Measurements from ENCODE around the gene PAOX. TPM values are rescaled to one million over a fixed set of nuclear protein-coding genes. Genes with fewer than 3 reads are reported as not detected.
"Not testable (repeated sequence)": the region's sequence is repeated elsewhere in the genome, so short reads cannot be mapped to it uniquely, and the experiment has no call there.

The PAOX gene
- total RNA-seq, 1 experiment from 2014 or later: 1.6 TPM

DNA sequence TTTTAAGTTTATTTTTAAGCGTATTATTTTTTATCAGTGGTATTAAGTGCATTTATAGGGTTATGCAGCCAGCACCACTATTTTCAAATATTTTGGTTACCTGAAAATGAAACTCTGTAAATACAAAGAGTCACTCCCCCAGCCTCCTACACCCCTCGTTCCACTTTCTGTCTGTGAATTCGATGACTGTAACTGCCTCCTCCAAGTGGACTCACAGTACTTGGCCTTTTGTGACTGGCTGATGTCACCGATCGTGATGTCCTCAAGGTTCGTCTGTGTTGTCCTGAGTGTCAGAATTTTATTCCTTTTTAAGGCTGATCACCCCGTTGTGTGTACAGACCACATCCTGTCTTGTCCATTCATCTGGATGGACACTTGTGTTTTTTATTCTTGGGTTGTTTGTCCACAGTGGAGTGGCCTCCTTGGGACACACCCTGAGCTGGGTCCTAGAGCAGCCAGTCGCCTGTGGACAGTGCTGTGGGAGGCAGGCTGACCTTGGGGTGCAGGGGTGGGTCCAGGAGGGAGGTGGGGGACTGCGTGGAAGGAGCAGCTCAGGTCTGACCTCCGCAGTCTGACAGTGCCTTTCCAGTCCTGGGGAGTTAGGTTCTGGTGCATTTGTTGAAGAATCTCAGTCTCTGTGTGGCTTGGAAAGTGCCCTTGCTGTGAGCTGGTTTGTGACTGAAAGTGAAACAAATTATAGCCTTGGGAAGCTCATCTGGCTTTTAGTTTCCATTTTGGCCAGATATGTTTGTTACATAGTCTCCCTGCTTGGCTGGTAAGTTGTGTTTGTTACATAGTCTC lies 21.8 kb downstream of the PAOX start:
- no peak for DNase-seq (ENCODE audit: extremely low read depth, low read depth)

DNA sequence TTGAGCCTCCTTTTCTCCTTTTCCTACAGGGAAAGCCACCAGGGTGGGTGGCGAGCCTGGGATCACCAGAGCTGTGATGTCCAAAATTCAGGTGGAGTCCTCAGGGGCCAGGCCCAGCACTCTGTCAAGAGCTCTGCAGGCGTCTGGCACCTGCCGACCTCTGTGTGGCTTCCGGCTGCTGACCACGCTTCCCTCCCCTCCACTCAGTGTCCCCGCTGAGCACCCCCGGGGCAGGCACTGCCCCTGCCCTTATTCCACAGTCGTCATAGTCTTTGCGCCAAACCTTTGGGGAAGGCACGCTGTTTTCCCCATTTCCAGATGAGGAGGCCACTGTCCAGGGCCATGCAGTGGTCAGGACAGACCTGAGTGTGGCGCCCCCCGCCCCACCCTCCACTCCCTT lies 22.4 kb downstream of the PAOX start:
- no peak for DNase-seq (ENCODE audit: extremely low read depth, low read depth)

DNA sequence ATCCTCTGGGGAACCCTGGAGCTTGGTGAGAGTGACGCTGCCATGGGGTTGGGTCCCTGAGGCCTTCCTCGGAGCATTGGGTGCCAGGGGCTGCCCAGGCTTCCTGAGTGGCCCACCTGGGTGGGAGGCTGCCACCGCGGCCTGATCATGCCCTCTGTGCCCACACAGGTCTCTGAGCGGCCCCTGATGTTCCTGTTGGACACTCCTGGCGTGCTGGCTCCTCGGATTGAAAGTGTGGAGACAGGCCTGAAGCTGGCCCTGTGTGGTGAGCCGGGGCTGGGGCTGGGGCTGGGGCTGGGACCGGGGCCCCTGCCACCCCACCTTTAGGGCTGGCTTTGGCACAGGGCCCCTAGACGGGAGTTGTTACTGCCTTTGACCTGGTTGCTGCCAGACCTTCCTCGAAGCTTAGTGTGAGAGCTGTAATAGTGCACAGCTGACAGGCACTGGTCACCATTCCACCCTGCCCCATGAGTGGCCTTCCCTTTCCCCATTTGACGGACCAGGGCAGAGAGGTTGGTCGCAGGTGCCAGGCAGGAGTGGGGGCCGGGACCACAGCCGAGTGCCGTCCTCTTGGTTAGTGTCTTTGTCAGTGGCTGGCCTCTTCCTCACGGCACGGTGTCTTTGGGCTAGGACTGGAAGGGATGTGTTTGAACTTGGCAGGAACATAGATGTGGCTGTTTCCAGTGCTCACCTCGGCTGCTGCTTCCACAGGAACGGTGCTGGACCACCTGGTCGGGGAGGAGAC lies 23.1 kb downstream of the PAOX start:
- DNase-seq (ENCODE audit: extremely low read depth, low read depth): no peak

DNA sequence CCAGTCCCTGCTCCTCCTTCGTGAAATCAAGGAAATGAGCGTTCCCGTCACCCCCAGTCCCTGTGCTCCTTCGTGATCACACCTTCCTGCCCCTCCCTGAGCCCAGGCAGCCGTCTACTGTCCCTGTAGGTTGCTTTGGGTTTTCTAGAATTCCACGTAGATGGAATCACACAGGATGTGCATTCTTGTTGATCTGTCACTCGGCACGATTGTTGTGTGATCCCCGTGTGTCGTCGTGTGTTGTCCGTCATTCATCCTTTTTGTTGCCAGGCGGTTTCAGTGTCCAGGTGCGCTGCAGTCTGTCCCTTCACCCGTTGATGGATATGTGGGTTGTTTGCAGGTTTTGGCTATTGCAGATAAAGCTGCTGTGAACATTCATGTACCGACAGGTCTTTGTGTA lies 24.3 kb downstream of the PAOX start:
- no peak for DNase-seq (ENCODE audit: extremely low read depth, low read depth)

DNA sequence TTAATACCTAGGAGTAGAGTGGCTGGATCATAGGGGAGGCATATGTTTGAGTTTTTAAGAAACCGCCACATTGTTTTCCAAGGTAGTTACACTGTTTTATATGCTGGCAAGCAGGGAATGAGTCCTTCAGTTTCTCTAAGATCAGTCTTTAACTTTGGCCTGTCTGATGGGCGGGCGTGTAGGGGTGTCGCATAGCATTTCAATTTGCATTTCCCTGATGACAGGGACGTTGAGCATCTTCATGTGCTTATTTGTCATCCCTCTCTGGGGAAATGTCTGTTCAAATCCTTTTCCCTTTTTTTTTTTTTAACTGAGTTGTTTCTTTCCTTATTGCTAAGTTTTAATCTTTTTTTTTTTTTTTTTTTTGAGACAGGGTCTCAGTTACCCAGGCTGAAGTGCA lies 24.7 kb downstream of the PAOX start:
- no peak for DNase-seq (ENCODE audit: extremely low read depth, low read depth)

DNA sequence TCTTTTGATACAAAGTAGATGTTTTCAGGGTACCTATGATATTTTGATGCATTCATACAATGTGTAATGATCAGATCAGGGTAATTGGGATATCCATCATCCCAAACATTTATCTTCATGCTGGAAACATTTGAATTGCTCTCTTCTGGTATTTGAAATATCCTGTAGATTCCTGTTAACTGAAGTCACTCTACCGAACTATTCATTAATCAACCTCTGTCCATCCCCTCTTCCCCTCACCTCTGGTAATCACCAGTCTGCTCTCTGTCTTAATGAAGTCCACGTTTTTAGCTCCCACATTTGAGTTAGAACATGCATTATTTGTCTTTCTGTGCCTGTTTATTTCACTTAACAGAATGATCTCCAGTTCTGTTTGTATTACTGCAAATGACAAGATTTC lies 26.2 kb downstream of the PAOX start:
- no peak for DNase-seq (ENCODE audit: extremely low read depth, low read depth)

DNA sequence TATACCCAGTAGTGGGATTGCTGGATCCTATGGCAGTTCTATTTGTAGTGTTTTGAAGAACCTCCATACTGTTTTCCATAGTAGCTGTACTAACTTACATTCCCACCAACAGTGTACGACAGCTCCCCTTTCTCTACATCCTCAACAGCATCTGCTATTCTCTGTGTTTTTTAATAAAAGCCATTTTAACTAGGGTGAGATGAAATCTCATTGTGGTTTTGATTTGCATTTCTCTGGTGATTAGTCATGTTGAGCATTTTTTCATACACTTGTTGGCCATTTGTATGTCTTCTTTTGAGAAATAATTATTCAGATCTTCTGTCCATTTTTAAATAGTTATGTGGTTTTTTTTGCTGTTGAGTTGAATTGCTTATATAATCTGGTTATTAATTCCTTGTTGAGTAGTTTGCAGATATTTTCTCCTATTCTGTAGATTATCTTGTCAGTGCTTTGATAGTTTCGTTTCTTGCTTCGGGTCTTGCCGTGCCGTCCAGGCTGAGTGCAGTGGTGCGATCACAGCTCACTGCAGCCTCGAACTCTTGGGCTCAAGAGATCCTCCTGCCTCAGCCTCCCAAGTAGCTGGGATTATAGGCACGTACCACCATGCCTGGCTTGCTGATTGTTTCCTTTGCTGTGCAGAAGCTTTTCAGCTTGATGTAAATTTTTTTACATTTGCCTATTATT lies 26.9 kb downstream of the PAOX start:
- DNase-seq (ENCODE audit: extremely low read depth, low read depth): no peak

DNA sequence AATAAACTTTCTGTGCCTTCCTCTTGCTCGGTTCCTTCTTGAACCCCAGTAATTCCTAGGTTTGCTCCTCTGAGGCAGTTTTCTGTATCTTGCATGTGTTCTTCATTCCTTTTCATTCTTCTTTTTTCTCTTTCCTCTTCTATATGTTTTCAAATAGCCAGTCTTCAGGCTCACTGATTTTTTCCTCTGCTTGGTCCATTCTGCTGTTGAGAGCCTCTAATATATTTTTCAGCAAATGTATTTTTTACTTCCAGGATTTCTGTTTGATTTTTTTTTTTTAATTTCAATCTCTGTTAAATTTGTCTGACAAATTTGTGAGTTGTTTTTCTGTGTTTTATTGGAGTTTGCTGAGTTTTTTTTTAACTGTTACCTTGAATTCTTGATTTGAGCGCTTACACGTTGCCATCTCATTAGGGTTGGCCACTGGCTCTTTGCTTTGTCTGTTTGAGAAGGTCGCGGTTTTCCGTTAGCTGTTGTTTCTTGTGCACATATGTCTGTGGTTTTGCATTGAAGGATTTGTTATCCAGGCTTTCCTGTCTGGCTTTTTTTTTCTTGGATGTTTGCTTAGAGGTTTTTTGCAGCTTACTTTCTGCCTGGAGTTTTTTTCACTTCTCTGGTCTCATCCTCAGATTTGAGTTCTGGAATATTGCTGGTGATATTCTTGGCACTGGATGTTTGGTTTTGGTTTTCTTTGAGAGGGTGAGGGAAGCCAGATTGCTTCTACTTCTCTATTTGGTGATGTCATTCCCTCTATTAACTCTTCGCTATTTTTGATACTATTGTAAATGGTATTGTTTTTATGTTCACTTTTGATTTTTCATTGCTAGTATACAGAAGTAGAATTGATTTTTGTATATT lies 32.7 kb downstream of the PAOX start:
- no peak for DNase-seq (ENCODE audit: extremely low read depth, low read depth)

DNA sequence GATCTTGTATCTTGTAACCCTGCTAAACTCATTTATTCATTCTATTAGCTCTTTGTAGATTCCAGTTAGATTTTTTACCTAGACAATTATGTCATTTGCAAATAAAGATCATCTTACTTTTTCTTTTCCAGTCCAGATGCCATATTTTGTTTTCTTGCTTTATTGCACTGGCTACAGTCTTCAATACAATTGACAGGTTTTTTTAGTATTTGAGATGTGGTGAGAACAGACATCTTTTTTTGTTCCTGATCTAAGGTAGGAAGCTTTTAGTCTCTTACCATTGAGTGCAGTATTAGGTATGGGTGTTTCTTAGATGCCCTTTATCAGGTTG lies 33.3 kb downstream of the PAOX start:
- DNase-seq (ENCODE audit: extremely low read depth, low read depth): no peak

DNA sequence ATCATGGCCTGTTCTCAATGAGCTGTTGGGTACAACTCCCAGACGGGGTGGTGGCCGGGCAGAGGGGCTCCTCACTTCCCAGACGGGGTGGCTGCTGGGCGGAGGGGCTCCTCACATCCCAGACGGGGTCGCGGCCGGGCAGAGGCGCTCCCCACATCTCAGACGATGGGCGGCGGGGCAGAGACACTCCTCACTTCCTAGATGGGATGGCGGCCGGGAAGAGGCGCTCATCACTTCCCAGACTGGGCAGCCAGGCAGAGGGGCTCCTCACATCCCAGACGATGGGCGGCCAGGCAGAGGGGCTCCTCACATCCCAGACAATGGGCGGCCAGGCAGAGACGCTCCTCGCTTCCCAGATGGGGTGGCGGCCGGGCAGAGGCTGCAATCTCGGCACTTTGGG lies 35.3 kb downstream of the PAOX start:
- DNase-seq (ENCODE audit: extremely low read depth, low read depth): not testable (repeated sequence)

DNA sequence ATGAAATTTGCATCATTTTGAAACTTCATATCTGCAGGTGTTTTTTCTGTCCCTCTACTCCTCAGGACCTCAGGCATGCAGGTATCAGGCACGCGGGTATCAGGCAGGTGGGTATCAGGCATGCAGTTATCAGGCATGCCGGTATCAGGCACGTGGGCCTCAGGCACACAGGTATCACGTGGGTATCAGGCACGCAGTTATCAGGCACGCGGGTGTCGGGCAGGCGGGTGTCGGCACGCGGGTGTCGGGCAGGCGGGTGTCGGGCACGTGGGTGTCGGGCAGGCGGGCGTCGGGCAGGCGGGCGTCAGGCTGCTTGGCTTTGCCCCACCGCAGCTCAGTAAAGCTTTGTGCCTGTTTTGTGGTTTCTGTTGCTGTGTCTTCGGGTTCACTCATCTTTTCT lies 36.7 kb downstream of the PAOX start:
- DNase-seq (ENCODE audit: extremely low read depth, low read depth): no peak

DNA sequence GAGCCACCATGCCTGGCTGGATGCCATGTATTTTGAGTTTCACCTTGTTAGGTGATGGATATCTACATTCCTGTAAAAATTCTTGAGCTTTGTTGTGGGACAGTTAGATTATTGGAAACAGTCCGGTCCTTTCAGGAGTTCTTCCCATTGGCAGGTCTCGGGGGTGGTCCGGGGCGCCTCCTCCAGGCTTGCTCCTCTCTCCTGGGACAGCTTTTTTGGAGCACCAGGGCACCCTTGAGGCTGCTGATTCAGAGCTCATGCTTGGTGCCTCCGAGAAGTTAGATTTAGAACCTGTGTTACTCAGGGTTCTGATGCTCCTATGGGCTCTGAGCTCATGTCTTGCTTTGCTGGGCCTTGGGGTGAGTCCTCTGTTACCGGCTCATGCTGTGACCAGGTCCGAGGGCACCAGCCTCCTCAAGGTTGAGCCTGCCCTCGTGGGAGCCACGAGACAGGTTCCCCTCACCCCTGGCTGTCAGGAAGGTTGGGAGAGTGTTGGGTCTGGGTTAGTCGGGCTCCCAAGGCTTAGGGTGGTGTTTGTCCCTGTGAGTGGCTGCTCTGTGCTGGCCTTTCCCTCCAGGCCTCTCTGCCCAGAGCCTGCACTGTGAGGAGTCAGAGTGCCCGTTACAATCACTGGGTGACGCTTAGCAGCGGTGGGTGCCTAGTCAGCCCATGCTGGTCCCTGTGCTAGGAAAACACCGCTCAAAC lies 39.4 kb downstream of the PAOX start:
- DNase-seq (ENCODE audit: extremely low read depth, low read depth): no peak

DNA sequence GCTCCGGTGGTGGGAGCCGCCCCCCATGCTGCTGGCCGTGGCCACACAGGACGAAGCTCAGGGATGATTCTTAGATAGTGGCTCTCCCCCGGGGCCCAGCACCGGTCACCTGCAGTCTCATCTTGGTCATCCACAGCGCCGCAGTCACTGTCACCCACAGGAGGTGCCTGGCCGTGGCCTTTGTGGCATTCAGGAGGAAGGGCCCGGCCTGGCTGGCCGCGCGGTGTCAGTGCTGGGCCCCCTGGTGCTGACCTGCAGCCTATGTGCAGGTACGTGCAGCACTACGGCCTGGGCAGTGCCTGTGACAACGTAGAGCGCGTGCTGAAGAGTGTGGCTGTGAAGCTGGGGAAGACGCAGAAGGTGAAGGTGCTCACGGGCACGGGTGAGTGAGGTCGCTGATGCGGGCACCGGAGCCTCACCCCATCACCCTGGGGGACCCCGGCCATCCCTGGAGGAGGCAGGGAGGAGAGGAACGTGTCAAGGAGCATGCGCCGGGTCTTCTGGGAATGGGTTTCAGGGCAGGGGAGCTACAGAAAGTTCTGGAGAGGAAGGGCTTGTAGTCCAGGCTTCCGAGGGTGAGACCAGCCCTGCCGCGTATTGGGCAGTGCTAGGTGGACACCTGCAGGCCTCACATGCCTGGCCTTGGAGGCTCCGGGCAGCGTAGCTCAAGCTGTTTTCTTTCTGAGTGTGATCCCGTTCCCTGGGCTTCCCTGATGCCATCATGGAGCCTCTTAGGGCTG lies 40.3 kb downstream of the PAOX start:
- no peak for DNase-seq (ENCODE audit: extremely low read depth, low read depth)

DNA sequence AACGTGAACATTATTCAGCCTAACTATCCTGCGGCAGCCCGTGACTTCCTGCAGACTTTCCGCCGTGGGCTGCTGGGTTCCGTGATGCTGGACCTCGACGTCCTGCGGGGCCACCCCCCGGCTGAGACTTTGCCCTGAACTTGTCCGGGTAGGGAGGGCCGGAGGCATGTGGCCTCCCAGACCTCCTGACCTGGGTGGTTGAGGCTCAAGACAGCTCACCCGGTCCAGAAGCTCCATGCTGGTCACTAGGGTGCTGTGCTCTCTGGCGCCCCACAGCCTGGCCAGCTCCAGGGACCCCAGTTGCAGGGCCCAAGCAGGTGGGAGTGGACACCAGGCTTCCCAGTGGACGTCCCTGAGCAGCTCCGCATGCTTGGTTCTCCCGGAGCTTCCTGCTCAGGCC lies 41.0 kb downstream of the PAOX start:
- no peak for DNase-seq (ENCODE audit: extremely low read depth, low read depth)

DNA sequence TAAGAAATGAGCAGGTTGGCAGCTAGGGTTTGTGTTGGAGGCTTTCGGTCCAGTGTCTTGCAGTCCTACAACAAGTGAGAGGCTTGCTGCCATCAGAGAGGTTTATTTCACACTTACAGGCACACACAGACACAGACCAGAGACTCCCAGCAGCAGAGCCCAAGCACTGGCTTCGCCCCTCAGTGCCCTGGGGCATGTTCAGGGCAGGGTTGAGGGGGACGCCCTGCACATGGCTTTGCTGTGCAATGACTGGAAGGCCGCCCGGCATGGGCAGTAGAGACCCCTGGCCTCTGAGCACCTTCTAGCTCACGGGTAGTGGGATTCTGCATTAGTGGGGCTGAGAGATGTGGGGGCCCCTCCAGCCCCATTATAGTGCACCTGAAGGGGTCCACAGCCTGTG lies 41.5 kb downstream of the PAOX start:
- no peak for DNase-seq (ENCODE audit: extremely low read depth, low read depth)

DNA sequence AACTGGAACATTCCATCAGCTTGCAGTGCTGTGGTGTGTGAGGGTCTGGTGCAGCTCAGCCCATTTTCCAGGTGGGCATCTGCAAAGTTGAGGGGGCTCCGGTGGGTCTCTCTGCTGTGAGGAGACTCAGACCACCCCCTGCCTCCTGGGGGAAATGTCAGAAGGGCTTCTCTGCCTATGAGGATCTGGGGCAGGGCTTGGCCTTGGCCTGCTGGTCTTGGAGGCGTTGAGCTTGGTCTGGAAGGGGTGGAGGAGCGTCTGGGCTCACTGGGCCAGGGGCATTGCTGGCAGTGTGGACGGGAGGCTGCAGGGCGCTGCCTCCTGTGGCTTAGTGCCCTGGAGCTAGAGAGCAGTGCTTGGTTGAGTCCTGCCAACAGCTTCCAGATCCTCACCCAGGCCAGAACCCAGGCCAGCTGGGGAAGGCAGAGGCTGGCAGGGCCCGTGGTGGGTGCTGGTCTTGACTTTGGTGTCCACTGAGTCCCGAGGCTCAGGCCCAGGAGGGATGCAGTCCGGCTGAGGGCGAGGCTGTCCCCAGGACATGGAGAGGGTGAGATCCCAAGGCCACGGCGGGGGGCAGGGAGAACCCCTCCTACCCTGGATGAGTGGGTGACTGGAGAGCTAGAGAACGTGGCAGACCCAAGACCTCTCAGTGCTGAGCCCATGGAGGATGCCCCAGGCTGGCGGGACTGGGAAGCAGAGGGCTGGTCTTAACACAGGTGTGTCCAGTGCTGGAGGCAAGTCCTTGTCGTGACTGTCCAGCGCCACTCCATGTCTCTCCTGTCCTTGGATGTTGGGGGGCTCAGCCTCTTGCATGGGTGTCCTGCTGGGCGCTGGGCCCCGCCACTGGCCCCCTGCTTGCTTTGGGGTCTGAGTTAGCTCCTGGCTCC lies 42.5 kb downstream of the PAOX start:
- no peak for DNase-seq (ENCODE audit: extremely low read depth, low read depth)

DNA sequence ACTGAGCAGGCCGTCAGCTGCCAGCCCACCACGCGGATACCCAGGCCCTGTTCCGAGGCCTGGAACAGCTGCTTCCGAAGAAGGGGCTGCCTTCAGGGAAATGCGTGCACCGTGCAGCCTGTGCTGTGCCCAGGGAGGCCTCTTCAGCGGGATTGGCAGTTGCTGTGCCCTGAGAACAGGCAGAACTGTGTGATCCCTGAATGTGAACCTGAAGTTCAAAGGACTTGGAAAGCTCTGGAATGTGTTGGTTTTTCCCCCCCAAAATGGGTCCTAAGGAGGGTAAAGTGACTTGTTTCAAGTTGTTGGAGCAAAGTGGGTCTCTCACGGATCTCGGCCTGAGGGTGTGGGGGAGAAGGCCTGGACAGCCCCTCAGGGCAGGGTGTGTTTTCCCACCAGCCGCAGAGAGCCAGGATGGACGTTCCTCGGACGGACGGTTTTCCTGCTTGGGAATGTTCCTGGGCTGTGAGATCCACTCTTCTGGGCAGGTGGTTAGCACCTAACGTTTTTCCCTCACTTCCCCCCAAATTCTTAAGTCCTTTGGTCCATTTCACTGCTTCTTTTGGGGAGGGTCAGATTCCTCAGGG lies 43.3 kb downstream of the PAOX start:
- no peak for DNase-seq (ENCODE audit: extremely low read depth, low read depth)

Measured in NCI-H460 (cell line).